GM12874 (cell line): Measurements from ENCODE around the gene HMGN3.

Source experiments
- CTCF ChIP-seq: IDR thresholded peaks from 2 replicates; pipeline ENCODE4 v1.5.1; 2011; ENCODE audit warnings: low read depth, mild to moderate bottlenecking, control low read depth, low read length, moderate library complexity; ENCODE audit not compliant: insufficient read depth

Gene HMGN3

GRCh38 chr6:79240509-79240908, 6.0 kb upstream of the HMGN3 start:
- no peak for TF ChIP-seq CTCF

GRCh38 chr6:79239536-79240168, 5.2 kb upstream of the HMGN3 start:
- TF ChIP-seq CTCF = no peak

- TF ChIP-seq CTCF = no peak
These were observed 4.4 kb upstream of the HMGN3 start for GRCh38 chr6:79238919-79239318.

GRCh38 chr6:79236711-79237110, 2.2 kb upstream of the HMGN3 start:
- TF ChIP-seq CTCF = no peak

- peak; percentile 47; the same call in 1 of the 2 replicates for TF ChIP-seq CTCF
These were observed 802 bp downstream of the HMGN3 start for GRCh38 chr6:79233611-79234149.

- TF ChIP-seq CTCF = no peak
These were observed 1.6 kb downstream of the HMGN3 start for GRCh38 chr6:79232696-79233462.

- TF ChIP-seq CTCF = no peak
These were observed 2.8 kb downstream of the HMGN3 start for GRCh38 chr6:79231666-79232065.
